Measurements from ENCODE around the gene CACNA1H. TPM values are rescaled to one million over a fixed set of nuclear protein-coding genes. Genes with fewer than 3 reads are reported as not detected.
"Not testable (repeated sequence)": the region's sequence is repeated elsewhere in the genome, so short reads cannot be mapped to it uniquely, and the experiment has no call there.

CACNA1H gene
- total RNA-seq, 5 donors from 2014 or later (not counting 1 experiment from before 2014, with no cell fraction given): 3.4 to 8.2 (median 4.8) TPM

DNA sequence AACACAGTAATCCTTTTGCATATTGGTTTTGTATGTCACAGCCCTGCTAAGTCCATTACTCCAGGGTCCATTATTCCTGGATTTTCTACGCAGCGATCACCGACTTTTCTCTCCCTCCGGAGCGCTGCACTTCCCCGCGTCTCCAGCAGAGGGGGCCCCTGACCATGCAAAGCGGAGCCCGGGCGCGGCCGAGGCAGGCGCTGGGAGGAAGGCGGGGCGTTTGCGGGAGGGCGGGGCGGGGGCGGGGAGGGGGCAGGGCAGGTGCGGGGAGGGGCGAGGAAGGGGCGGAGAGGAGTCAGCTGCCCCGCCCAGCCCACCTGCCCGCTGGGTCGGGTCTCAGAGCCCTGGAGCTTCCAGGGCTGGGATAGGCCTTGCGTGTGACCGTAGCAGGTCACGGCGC, 83.8 kb downstream of the CACNA1H start:
- DNase-seq; POLR2A ChIA-PET; H3K27me3 Mint-ChIP-seq; H3K4me3 Mint-ChIP-seq; H3K27ac Mint-ChIP-seq; H3K27me3 ChIP-seq (replicated peaks in 1 of 2; ENCODE audit: control insufficient read depth in 2 of 2, extremely low read depth in 1 of 2, insufficient read depth in 2 of 2, low read length in 1 of 2); H3K36me3 ChIP-seq (ENCODE audit: control insufficient read depth in 2 of 2, extremely low read depth in 1 of 2, insufficient read depth in 1 of 2, low read length in 1 of 2); H3K9me3 ChIP-seq; H3K27ac ChIP-seq (ENCODE audit: low read length); CTCF ChIA-PET; H3K36me3 Mint-ChIP-seq; H3K9me3 Mint-ChIP-seq; H3K4me1 ChIP-seq (ENCODE audit: control insufficient read depth in 1 of 2, extremely low read depth in 1 of 2, insufficient read depth in 2 of 2, low read length in 2 of 2); H3K4me3 ChIP-seq (ENCODE audit: control insufficient read depth in 1 of 2, extremely low read depth in 1 of 2, low read length in 1 of 2); H3K4me1 Mint-ChIP-seq: not testable (repeated sequence)
- ATAC-seq (replicated peaks in 1 of 4): peak; percentile 68 to 84 (median 78)
- no CpG with 5 or more reads among the region's 29 CpGs for WGBS (ENCODE audit: insufficient coverage)

- peaks cover 0 to 2% of the 10 kb centered on the region in 2 experiments for H3K27me3 ChIP-seq (replicated peaks in 1 of 2; ENCODE audit: control insufficient read depth in 2 of 2, extremely low read depth in 1 of 2, insufficient read depth in 2 of 2, low read length in 1 of 2)
- Mint-ChIP-seq H3K27me3 (no peaks in the 10 kb centered on the region), H3K27ac (no peak overlapping the region), H3K36me3 (no peaks in the 10 kb centered on the region), H3K9me3 (no peaks in the 10 kb centered on the region), H3K4me1 (peaks cover 0 to 3% (median 0%) of the 10 kb centered on the region in 3 donors), H3K4me3 (no peak overlapping the region)
- H3K36me3 ChIP-seq (ENCODE audit: control insufficient read depth in 2 of 2, extremely low read depth in 1 of 2, insufficient read depth in 1 of 2, low read length in 1 of 2): no peaks in the 10 kb centered on the region
- DNase-seq (no peak), ATAC-seq (replicated peaks in 1 of 4) (no peak)
- no peak overlapping the region for H3K4me3 ChIP-seq (ENCODE audit: control insufficient read depth in 1 of 2, extremely low read depth in 1 of 2, low read length in 1 of 2)
- no peak overlapping the region for H3K27ac ChIP-seq (ENCODE audit: low read length)
- 81% methylated on average over 9 of the region's 9 CpGs for WGBS (ENCODE audit: insufficient coverage)
- ChIA-PET POLR2A (no interaction called here), CTCF (no interaction called here)
- no peaks in the 10 kb centered on the region for H3K4me1 ChIP-seq (ENCODE audit: control insufficient read depth in 1 of 2, extremely low read depth in 1 of 2, insufficient read depth in 2 of 2, low read length in 2 of 2)
- H3K9me3 ChIP-seq: no peaks in the 10 kb centered on the region
Measured at GRCh38 chr16:1237990-1238389, 85.1 kb downstream of the CACNA1H start.

DNA sequence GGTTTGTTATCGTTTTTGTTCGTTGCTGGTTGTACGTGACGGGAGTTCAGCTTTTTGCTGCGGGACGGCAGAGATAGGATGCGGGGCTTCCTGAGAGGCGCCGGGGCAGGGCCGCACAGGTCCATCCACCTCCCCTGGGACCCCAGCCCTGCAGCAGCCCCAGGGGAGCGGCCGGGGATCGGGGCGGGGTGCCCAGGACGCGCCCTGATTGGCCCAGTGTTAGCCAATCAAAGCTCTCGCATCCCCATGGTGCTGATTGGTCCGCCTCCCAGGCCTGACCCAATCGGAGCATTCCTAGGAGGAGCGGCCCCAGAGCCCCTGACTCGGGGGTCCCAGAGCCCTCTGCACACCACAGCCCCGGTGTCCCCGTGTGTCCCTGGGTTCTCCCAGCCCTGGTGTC, 86.0 kb downstream of the CACNA1H start:
- H3K27me3 Mint-ChIP-seq: not testable (repeated sequence)

GRCh38 chr16:1239575-1239974, 86.7 kb downstream of the CACNA1H start:
- H3K27me3 ChIP-seq (replicated peaks in 1 of 2; ENCODE audit: control insufficient read depth in 2 of 2, extremely low read depth in 1 of 2, insufficient read depth in 2 of 2, low read length in 1 of 2); CTCF ChIA-PET; H3K4me3 Mint-ChIP-seq; H3K4me1 Mint-ChIP-seq; H3K9me3 Mint-ChIP-seq; H3K27ac ChIP-seq (ENCODE audit: low read length); H3K4me3 ChIP-seq (ENCODE audit: control insufficient read depth in 1 of 2, extremely low read depth in 1 of 2, low read length in 1 of 2); H3K9me3 ChIP-seq; H3K27me3 Mint-ChIP-seq; H3K27ac Mint-ChIP-seq; H3K4me1 ChIP-seq (ENCODE audit: control insufficient read depth in 1 of 2, extremely low read depth in 1 of 2, insufficient read depth in 2 of 2, low read length in 2 of 2); POLR2A ChIA-PET; H3K36me3 ChIP-seq (ENCODE audit: control insufficient read depth in 2 of 2, extremely low read depth in 1 of 2, insufficient read depth in 1 of 2, low read length in 1 of 2); ATAC-seq (replicated peaks in 1 of 4); H3K36me3 Mint-ChIP-seq: not testable (repeated sequence)
- WGBS (ENCODE audit: insufficient coverage): 70% methylated on average over 4 of the region's 9 CpGs
- DNase-seq: peak in 2 of 35 experiments; percentile 2 to 8

More for the DNA sequence above, 86.0 kb downstream of the CACNA1H start:
- H3K27ac Mint-ChIP-seq; H3K27ac ChIP-seq (ENCODE audit: low read length); H3K4me3 ChIP-seq (ENCODE audit: control insufficient read depth in 1 of 2, extremely low read depth in 1 of 2, low read length in 1 of 2); DNase-seq; H3K27me3 ChIP-seq (replicated peaks in 1 of 2; ENCODE audit: control insufficient read depth in 2 of 2, extremely low read depth in 1 of 2, insufficient read depth in 2 of 2, low read length in 1 of 2); H3K4me1 Mint-ChIP-seq; H3K4me3 Mint-ChIP-seq; H3K36me3 ChIP-seq (ENCODE audit: control insufficient read depth in 2 of 2, extremely low read depth in 1 of 2, insufficient read depth in 1 of 2, low read length in 1 of 2); H3K4me1 ChIP-seq (ENCODE audit: control insufficient read depth in 1 of 2, extremely low read depth in 1 of 2, insufficient read depth in 2 of 2, low read length in 2 of 2); H3K36me3 Mint-ChIP-seq; H3K9me3 ChIP-seq; H3K9me3 Mint-ChIP-seq; POLR2A ChIA-PET: not testable (repeated sequence)
- peak in 1 of 4 experiments; percentile 20 for ATAC-seq (replicated peaks in 1 of 4)
- CTCF ChIA-PET: interaction anchor here in 1 of 2 donors (0.6 kb wide), 1 partner anchor 378 kb away, joined by 5 read pairs; no protein-coding TSS in a partner anchor
- WGBS (ENCODE audit: insufficient coverage): 74% methylated on average over 13 of the region's 23 CpGs

GRCh38 chr16:1240436-1240835, 87.5 kb downstream of the CACNA1H start, which contains the start of gene TPSAB1:
Gene TPSAB1, plus strand, starts transcription at chr16:1240705. Its CDS starts 234 bp downstream, at chr16:1240939.
- H3K4me1 Mint-ChIP-seq; H3K27me3 Mint-ChIP-seq; H3K36me3 Mint-ChIP-seq; H3K4me1 ChIP-seq (ENCODE audit: control insufficient read depth in 1 of 2, extremely low read depth in 1 of 2, insufficient read depth in 2 of 2, low read length in 2 of 2); CTCF ChIA-PET; ATAC-seq (replicated peaks in 1 of 4); H3K9me3 Mint-ChIP-seq; H3K27ac Mint-ChIP-seq; H3K36me3 ChIP-seq (ENCODE audit: control insufficient read depth in 2 of 2, extremely low read depth in 1 of 2, insufficient read depth in 1 of 2, low read length in 1 of 2); H3K27ac ChIP-seq (ENCODE audit: low read length); H3K9me3 ChIP-seq; H3K4me3 Mint-ChIP-seq; POLR2A ChIA-PET; H3K4me3 ChIP-seq (ENCODE audit: control insufficient read depth in 1 of 2, extremely low read depth in 1 of 2, low read length in 1 of 2): not testable (repeated sequence)
- H3K27me3 ChIP-seq (replicated peaks in 1 of 2; ENCODE audit: control insufficient read depth in 2 of 2, extremely low read depth in 1 of 2, insufficient read depth in 2 of 2, low read length in 1 of 2): peaks cover 0 to 13% of the 10 kb centered on the region in 2 experiments
- DNase-seq: peak in 1 of 35 experiments; percentile 2
- WGBS (ENCODE audit: insufficient coverage): no CpG with 5 or more reads among the region's 12 CpGs

DNA sequence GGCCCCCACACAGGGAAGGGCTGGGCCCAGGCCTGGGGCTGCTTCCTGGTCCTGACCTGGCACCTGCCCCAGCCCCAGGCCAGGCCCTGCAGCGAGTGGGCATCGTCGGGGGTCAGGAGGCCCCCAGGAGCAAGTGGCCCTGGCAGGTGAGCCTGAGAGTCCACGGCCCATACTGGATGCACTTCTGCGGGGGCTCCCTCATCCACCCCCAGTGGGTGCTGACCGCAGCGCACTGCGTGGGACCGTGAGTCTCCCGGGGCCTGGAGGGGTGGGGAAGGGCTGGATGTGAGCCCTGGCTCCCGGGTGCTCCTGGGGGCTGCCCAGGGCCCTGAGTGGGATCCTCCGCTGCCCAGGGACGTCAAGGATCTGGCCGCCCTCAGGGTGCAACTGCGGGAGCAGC, 88.2 kb downstream of the CACNA1H start:
- no CpG with 5 or more reads among the region's 15 CpGs for WGBS (ENCODE audit: insufficient coverage)
- H3K27ac ChIP-seq (ENCODE audit: low read length); H3K9me3 ChIP-seq; POLR2A ChIA-PET; H3K4me1 Mint-ChIP-seq; ATAC-seq (replicated peaks in 1 of 4); H3K27me3 Mint-ChIP-seq; H3K4me3 ChIP-seq (ENCODE audit: control insufficient read depth in 1 of 2, extremely low read depth in 1 of 2, low read length in 1 of 2); H3K36me3 Mint-ChIP-seq; H3K36me3 ChIP-seq (ENCODE audit: control insufficient read depth in 2 of 2, extremely low read depth in 1 of 2, insufficient read depth in 1 of 2, low read length in 1 of 2); CTCF ChIA-PET; H3K27ac Mint-ChIP-seq; H3K4me3 Mint-ChIP-seq; DNase-seq; H3K9me3 Mint-ChIP-seq: not testable (repeated sequence)
- Histone ChIP-seq H3K27me3 (replicated peaks in 1 of 2; ENCODE audit: control insufficient read depth in 2 of 2, extremely low read depth in 1 of 2, insufficient read depth in 2 of 2, low read length in 1 of 2) (peaks cover 0 to 17% of the 10 kb centered on the region in 2 experiments), H3K4me1 (ENCODE audit: control insufficient read depth in 1 of 2, extremely low read depth in 1 of 2, insufficient read depth in 2 of 2, low read length in 2 of 2) (peaks cover 0 to 11% of the 10 kb centered on the region in 2 experiments)

GRCh38 chr16:1243363-1243762, 90.5 kb downstream of the CACNA1H start:
- H3K36me3 Mint-ChIP-seq; DNase-seq; CTCF ChIA-PET; H3K27ac ChIP-seq (ENCODE audit: low read length); H3K4me1 Mint-ChIP-seq; H3K27ac Mint-ChIP-seq; H3K9me3 ChIP-seq; H3K4me3 Mint-ChIP-seq; H3K36me3 ChIP-seq (ENCODE audit: control insufficient read depth in 2 of 2, extremely low read depth in 1 of 2, insufficient read depth in 1 of 2, low read length in 1 of 2); H3K27me3 Mint-ChIP-seq; POLR2A ChIA-PET; ATAC-seq (replicated peaks in 1 of 4); H3K9me3 Mint-ChIP-seq; H3K4me3 ChIP-seq (ENCODE audit: control insufficient read depth in 1 of 2, extremely low read depth in 1 of 2, low read length in 1 of 2): not testable (repeated sequence)
- Histone ChIP-seq H3K27me3 (replicated peaks in 1 of 2; ENCODE audit: control insufficient read depth in 2 of 2, extremely low read depth in 1 of 2, insufficient read depth in 2 of 2, low read length in 1 of 2) (peaks cover 0 to 25% of the 10 kb centered on the region in 2 experiments), H3K4me1 (ENCODE audit: control insufficient read depth in 1 of 2, extremely low read depth in 1 of 2, insufficient read depth in 2 of 2, low read length in 2 of 2) (peaks cover 0 to 11% of the 10 kb centered on the region in 2 experiments)
- no CpG with 5 or more reads among the region's 11 CpGs for WGBS (ENCODE audit: insufficient coverage)
